ENCODE results near the gene DEFB131A.
"Not testable (repeated sequence)": the region's sequence is repeated elsewhere in the genome, so short reads cannot be mapped to it uniquely, and the experiment has no call there.

DEFB131A gene

GRCh38 chr4:9490496-9490895 lies 46.3 kb downstream of the DEFB131A start:
- DNase-seq (ENCODE audit: low read depth); H3K4me3 ChIP-seq (ENCODE audit: low read length): not testable (repeated sequence)

- not testable (repeated sequence) for DNase-seq (ENCODE audit: low read depth); H3K4me3 ChIP-seq (ENCODE audit: low read length)
Measured at GRCh38 chr4:9490986-9491385, 46.8 kb downstream of the DEFB131A start.

GRCh38 chr4:9493589-9493988 lies 49.4 kb downstream of the DEFB131A start:
- not testable (repeated sequence) for DNase-seq (ENCODE audit: low read depth); H3K4me3 ChIP-seq (ENCODE audit: low read length)

GRCh38 chr4:9494256-9495035 lies 50.2 kb downstream of the DEFB131A start:
- DNase-seq (ENCODE audit: low read depth); H3K4me3 ChIP-seq (ENCODE audit: low read length): not testable (repeated sequence)

- DNase-seq (ENCODE audit: low read depth): peak; percentile 24
- not testable (repeated sequence) for H3K4me3 ChIP-seq (ENCODE audit: low read length)
- peak; percentile 30 for TF ChIP-seq CTCF (IDR thresholded peaks at IDR 0.05; ENCODE audit: insufficient read depth, low read depth, low read length, missing control alignments)
Measured at GRCh38 chr4:9495443-9495842, 51.2 kb downstream of the DEFB131A start.

GRCh38 chr4:9497575-9498467 lies 53.6 kb downstream of the DEFB131A start:
- H3K4me3 ChIP-seq (ENCODE audit: low read length); DNase-seq (ENCODE audit: low read depth): not testable (repeated sequence)

- DNase-seq (ENCODE audit: low read depth); H3K4me3 ChIP-seq (ENCODE audit: low read length): not testable (repeated sequence)
Measured at GRCh38 chr4:9498468-9499040, 54.3 kb downstream of the DEFB131A start.

- not testable (repeated sequence) for DNase-seq (ENCODE audit: low read depth); H3K4me3 ChIP-seq (ENCODE audit: low read length)
Measured at GRCh38 chr4:9499974-9500487, 55.8 kb downstream of the DEFB131A start.
